ENCODE data around the gene TMEM106B.

The TMEM106B gene

GRCh38 chr7:12228024-12228423, 16.9 kb downstream of the TMEM106B start:
- DNase-seq (ENCODE audit: low spot score): no peak

GRCh38 chr7:12229046-12229445, 18.0 kb downstream of the TMEM106B start:
- DNase-seq (ENCODE audit: low spot score): no peak

- no peak for DNase-seq (ENCODE audit: low spot score)
Measured at GRCh38 chr7:12231097-12231496, 20.0 kb downstream of the TMEM106B start.

- no peak for DNase-seq (ENCODE audit: low spot score)
Measured at GRCh38 chr7:12233175-12233574, 22.1 kb downstream of the TMEM106B start.

GRCh38 chr7:12234334-12234865, 23.3 kb downstream of the TMEM106B start:
- DNase-seq (ENCODE audit: low spot score): no peak

- DNase-seq (ENCODE audit: low spot score): no peak
Measured at GRCh38 chr7:12235970-12236369, 24.9 kb downstream of the TMEM106B start.

- no peak for DNase-seq (ENCODE audit: low spot score)
Measured at GRCh38 chr7:12237007-12237406, 25.9 kb downstream of the TMEM106B start.

GRCh38 chr7:12239806-12240205, 28.7 kb downstream of the TMEM106B start:
- no peak for DNase-seq (ENCODE audit: low spot score)

- no peak for DNase-seq (ENCODE audit: low spot score)
Measured at GRCh38 chr7:12244129-12244528, 33.0 kb downstream of the TMEM106B start.

- no peak for DNase-seq (ENCODE audit: low spot score)
Measured at GRCh38 chr7:12244694-12245093, 33.6 kb downstream of the TMEM106B start.

- no peak for DNase-seq (ENCODE audit: low spot score)
Measured at GRCh38 chr7:12249706-12250105, 38.6 kb downstream of the TMEM106B start.

GRCh38 chr7:12250232-12250631, 39.1 kb downstream of the TMEM106B start:
- no peak for DNase-seq (ENCODE audit: low spot score)

GRCh38 chr7:12256090-12256489, 45.0 kb downstream of the TMEM106B start:
- DNase-seq (ENCODE audit: low spot score): no peak

GRCh38 chr7:12257582-12257981, 46.5 kb downstream of the TMEM106B start:
- DNase-seq (ENCODE audit: low spot score): no peak

- DNase-seq (ENCODE audit: low spot score): no peak
Measured at GRCh38 chr7:12258074-12258473, 47.0 kb downstream of the TMEM106B start.

- no peak for DNase-seq (ENCODE audit: low spot score)
Measured at GRCh38 chr7:12267542-12267941, 56.4 kb downstream of the TMEM106B start.

GRCh38 chr7:12269100-12269895, 58.2 kb downstream of the TMEM106B start:
- DNase-seq (ENCODE audit: low spot score): no peak

GRCh38 chr7:12281038-12281437, 69.9 kb downstream of the TMEM106B start:
- DNase-seq (ENCODE audit: low spot score): no peak

- DNase-seq (ENCODE audit: low spot score): no peak
Measured at GRCh38 chr7:12287901-12288300, 76.8 kb downstream of the TMEM106B start.

GRCh38 chr7:12289996-12290395, 78.9 kb downstream of the TMEM106B start:
- DNase-seq (ENCODE audit: low spot score): no peak

GRCh38 chr7:12290761-12291160, 79.7 kb downstream of the TMEM106B start:
- DNase-seq (ENCODE audit: low spot score): no peak

- no peak for DNase-seq (ENCODE audit: low spot score)
Measured at GRCh38 chr7:12291870-12292269, 80.8 kb downstream of the TMEM106B start.

Measured in hepatic stellate cell (primary cell).